ENCODE measurements around the gene MCTP1. TPM values are rescaled to one million over a fixed set of nuclear protein-coding genes. Genes with fewer than 3 reads are reported as not detected.

MCTP1 gene
- total RNA-seq, 1 donor from 2014 or later: 9.1 TPM

DNA sequence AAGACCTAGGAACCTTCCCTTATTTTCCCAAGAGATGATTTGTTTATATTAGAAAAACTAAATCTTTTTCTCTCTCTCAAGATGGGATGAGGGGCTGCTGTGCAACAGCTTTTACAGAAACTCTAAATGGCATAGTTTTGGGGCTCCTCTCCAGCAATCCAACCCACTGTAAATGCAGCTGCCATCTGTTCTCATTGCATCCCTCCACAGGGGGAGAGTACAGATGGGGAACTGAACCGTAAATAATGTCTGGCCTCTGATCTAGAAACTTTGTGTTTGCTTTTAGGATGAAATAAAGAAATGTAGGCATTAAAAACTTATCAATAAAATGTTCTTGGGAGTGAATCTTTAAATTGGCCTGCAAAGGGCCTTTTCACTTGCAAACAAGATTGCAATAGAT lies 291.4 kb downstream of the MCTP1 start:
- no peak for TF ChIP-seq CTCF (IDR thresholded peaks at IDR 0.05; ENCODE audit: unreplicated experiment)
- H3K9me3 Mint-ChIP-seq: no peaks in the 10 kb centered on the region
- H3K27me3 Mint-ChIP-seq (ENCODE audit: low read depth): no peaks in the 10 kb centered on the region
- H3K4me3 Mint-ChIP-seq: no peak overlapping the region
- H3K36me3 Mint-ChIP-seq: no peaks in the 10 kb centered on the region
- no peak for DNase-seq (ENCODE audit: low spot score in 2 of 2, unreplicated experiment in 2 of 2)
- peaks cover 10% of the 10 kb centered on the region for H3K4me1 Mint-ChIP-seq
- no peak overlapping the region for H3K27ac Mint-ChIP-seq

DNA sequence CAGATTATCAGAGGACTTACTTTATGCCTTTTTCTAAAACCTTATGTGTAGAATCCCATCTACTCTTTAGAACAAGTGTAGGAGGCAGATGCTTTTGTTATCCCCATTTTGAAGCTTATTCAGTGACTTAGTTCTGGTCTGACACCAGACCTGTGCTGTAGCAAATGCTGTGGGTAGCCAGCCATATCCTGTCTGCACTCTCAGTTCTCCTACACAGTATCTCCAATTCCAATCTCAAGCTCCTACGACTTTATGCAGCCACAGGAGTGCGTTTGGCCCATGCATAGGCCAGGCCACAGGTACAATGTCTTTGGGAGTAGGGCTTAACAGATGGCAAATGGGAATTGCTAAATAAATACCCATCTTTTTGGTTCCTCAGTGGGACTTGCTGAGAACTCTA lies 292.6 kb downstream of the MCTP1 start:
- Mint-ChIP-seq H3K4me1 (peaks cover 10% of the 10 kb centered on the region), H3K9me3 (no peaks in the 10 kb centered on the region), H3K4me3 (no peak overlapping the region), H3K36me3 (no peaks in the 10 kb centered on the region), H3K27me3 (ENCODE audit: low read depth) (no peaks in the 10 kb centered on the region), H3K27ac (no peak overlapping the region)
- no peak for TF ChIP-seq CTCF (IDR thresholded peaks at IDR 0.05; ENCODE audit: unreplicated experiment)
- no peak for DNase-seq (ENCODE audit: low spot score in 2 of 2, unreplicated experiment in 2 of 2)

DNA sequence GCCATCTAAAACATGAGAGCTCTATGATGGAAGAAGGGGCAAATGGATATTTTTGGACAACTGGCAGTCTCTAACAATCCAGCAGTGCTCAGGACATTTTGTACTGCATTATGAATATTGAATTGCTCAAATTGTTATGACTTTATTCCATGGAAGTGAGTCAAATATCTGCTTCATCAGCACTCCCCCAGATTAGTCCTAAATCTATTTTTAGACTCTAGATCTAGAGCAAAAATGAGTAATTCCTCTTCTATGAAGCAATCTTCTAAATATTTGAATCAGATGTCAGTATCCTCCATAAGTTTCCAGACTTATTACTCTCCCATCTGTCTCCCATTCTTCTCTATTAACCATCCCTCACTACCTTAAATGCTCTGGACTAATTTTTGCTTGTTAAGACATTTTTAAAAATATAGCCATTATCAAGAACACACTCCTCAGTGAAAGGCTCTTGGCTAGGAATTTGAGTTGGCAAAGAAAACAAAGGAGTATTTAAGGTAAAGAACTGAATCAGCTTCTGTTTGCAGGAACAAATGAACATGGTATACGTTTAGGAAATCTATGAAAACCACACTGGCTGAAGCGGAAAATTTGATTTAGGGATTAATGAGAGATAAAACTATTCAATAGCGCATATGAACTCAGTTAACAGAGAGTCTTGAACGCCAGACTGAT lies 300.9 kb downstream of the MCTP1 start:
- no peaks in the 10 kb centered on the region for H3K9me3 Mint-ChIP-seq
- DNase-seq (ENCODE audit: low spot score in 2 of 2, unreplicated experiment in 2 of 2): no peak
- H3K27ac Mint-ChIP-seq: no peak overlapping the region
- TF ChIP-seq CTCF (IDR thresholded peaks at IDR 0.05; ENCODE audit: unreplicated experiment): no peak
- H3K27me3 Mint-ChIP-seq (ENCODE audit: low read depth): no peaks in the 10 kb centered on the region
- H3K36me3 Mint-ChIP-seq: no peaks in the 10 kb centered on the region
- H3K4me1 Mint-ChIP-seq: no peaks in the 10 kb centered on the region
- H3K4me3 Mint-ChIP-seq: no peak overlapping the region

- no peak overlapping the region for H3K4me3 Mint-ChIP-seq
These were observed 307.5 kb downstream of the MCTP1 start for GRCh38 chr5:94977437-94977836.

GRCh38 chr5:94976853-94977252 lies 308.0 kb downstream of the MCTP1 start:
- no peak overlapping the region for H3K27ac Mint-ChIP-seq
- no peak for DNase-seq (ENCODE audit: low spot score in 2 of 2, unreplicated experiment in 2 of 2)
- no peak overlapping the region for H3K4me3 Mint-ChIP-seq
- H3K36me3 Mint-ChIP-seq: peaks cover 6% of the 10 kb centered on the region
- H3K27me3 Mint-ChIP-seq (ENCODE audit: low read depth): peaks cover 7% of the 10 kb centered on the region
- TF ChIP-seq CTCF (IDR thresholded peaks at IDR 0.05; ENCODE audit: unreplicated experiment): no peak
- no peaks in the 10 kb centered on the region for H3K4me1 Mint-ChIP-seq
- peaks cover 25% of the 10 kb centered on the region for H3K9me3 Mint-ChIP-seq

More at GRCh38 chr5:94977437-94977836, 307.5 kb downstream of the MCTP1 start:
- Mint-ChIP-seq H3K4me1 (no peaks in the 10 kb centered on the region), H3K9me3 (peaks cover 25% of the 10 kb centered on the region), H3K27me3 (ENCODE audit: low read depth) (peaks cover 1% of the 10 kb centered on the region), H3K36me3 (peaks cover 6% of the 10 kb centered on the region), H3K27ac (no peak overlapping the region)
- TF ChIP-seq CTCF (IDR thresholded peaks at IDR 0.05; ENCODE audit: unreplicated experiment): no peak
- no peak for DNase-seq (ENCODE audit: low spot score in 2 of 2, unreplicated experiment in 2 of 2)
